RCC 7860 (cell line): ENCODE data around the gene RIC1.
"Not testable (repeated sequence)": the region's sequence is repeated elsewhere in the genome, so short reads cannot be mapped to it uniquely, and the experiment has no call there.

Source experiments
- DNase-seq: peaks from one replicate; pipeline ENCODE4 v3.0.0-alpha.2; 2015; ENCODE audit warnings: low spot score
- FAIRE-seq: peaks from 2 replicates; lab custom pipeline; 2012; peaks lifted over from hg19 to GRCh38; lab: Jason Lieb, UNC

Gene RIC1

GRCh38 chr9:5628530-5629311, at the start of gene RIC1:
Gene RIC1, plus strand, starts transcription at chr9:5629107. Its CDS starts 203 bp downstream, at chr9:5629310.
- FAIRE-seq, result no peak
- peak; percentile 80 for DNase-seq

GRCh38 chr9:5579881-5580280, 49.0 kb upstream of the RIC1 start:
- FAIRE-seq (no peak), DNase-seq (no peak)

GRCh38 chr9:5580650-5581049, 48.3 kb upstream of the RIC1 start:
- DNase-seq, result no peak
- FAIRE-seq, result no peak

- FAIRE-seq, DNase-seq: not testable (repeated sequence)
Observed at GRCh38 chr9:5581706-5582105, 47.2 kb upstream of the RIC1 start.

GRCh38 chr9:5582835-5583195, 46.1 kb upstream of the RIC1 start:
- no peak for DNase-seq
- FAIRE-seq, result no peak

- FAIRE-seq, result no peak
- DNase-seq, result no peak
Observed at GRCh38 chr9:5586391-5586802, 42.5 kb upstream of the RIC1 start.

GRCh38 chr9:5587024-5587423, 41.9 kb upstream of the RIC1 start:
- DNase-seq (peak; percentile 49), FAIRE-seq (no peak)

GRCh38 chr9:5592231-5592630, 36.7 kb upstream of the RIC1 start:
- FAIRE-seq (no peak), DNase-seq (no peak)

- DNase-seq, result no peak
- no peak for FAIRE-seq
Observed at GRCh38 chr9:5592904-5593303, 36.0 kb upstream of the RIC1 start.

- FAIRE-seq (no peak), DNase-seq (no peak)
Observed at GRCh38 chr9:5593904-5594303, 35.0 kb upstream of the RIC1 start.

GRCh38 chr9:5596173-5596572, 32.7 kb upstream of the RIC1 start:
- FAIRE-seq (no peak), DNase-seq (no peak)

GRCh38 chr9:5608298-5609225, 20.3 kb upstream of the RIC1 start:
- FAIRE-seq (no peak), DNase-seq (peak; percentile 8)

GRCh38 chr9:5609226-5609596, 19.7 kb upstream of the RIC1 start:
- FAIRE-seq (no peak), DNase-seq (no peak)

- FAIRE-seq (no peak), DNase-seq (no peak)
Observed at GRCh38 chr9:5610491-5610890, 18.4 kb upstream of the RIC1 start.

- DNase-seq (no peak), FAIRE-seq (no peak)
Observed at GRCh38 chr9:5611321-5612184, 17.4 kb upstream of the RIC1 start.

GRCh38 chr9:5612185-5612530, 16.7 kb upstream of the RIC1 start:
- no peak for FAIRE-seq
- no peak for DNase-seq

GRCh38 chr9:5614192-5614591, 14.7 kb upstream of the RIC1 start:
- DNase-seq, result no peak
- no peak for FAIRE-seq

GRCh38 chr9:5614985-5615384, 13.9 kb upstream of the RIC1 start:
- no peak for FAIRE-seq
- no peak for DNase-seq

GRCh38 chr9:5617749-5618148, 11.2 kb upstream of the RIC1 start:
- FAIRE-seq (no peak), DNase-seq (no peak)

- DNase-seq (no peak), FAIRE-seq (no peak)
Observed at GRCh38 chr9:5620494-5620893, 8.4 kb upstream of the RIC1 start.

GRCh38 chr9:5621327-5621726, 7.6 kb upstream of the RIC1 start:
- FAIRE-seq, result peak; percentile 94
- peak; percentile 78 for DNase-seq
